HEK293 (cell line): Measurements from ENCODE around the gene CAMK1.

Source experiments
- BCL11B ChIP-seq: fragments of 450-650 bp; formaldehyde crosslinking; IDR thresholded peaks from 2 replicates; pipeline ENCODE4 v1.5.1; 2016; ENCODE audit warnings: low read depth, missing biosample characterization, missing genetic modification characterization
- CTCF ChIP-seq: fragments of 450-650 bp; formaldehyde crosslinking; IDR thresholded peaks from 2 replicates; pipeline ENCODE4 v1.5.1; 2016; ENCODE audit warnings: missing biosample characterization, missing genetic modification characterization
- ZBTB1 ChIP-seq: fragments of 450-650 bp; formaldehyde crosslinking; IDR thresholded peaks from 2 replicates; pipeline ENCODE4 v1.5.1; 2016; ENCODE audit warnings: missing biosample characterization, missing genetic modification characterization
- ZBTB20 ChIP-seq: fragments of 450-650 bp; formaldehyde crosslinking; IDR thresholded peaks from 2 replicates; pipeline ENCODE4 v1.5.1; 2016; ENCODE audit warnings: missing biosample characterization, missing genetic modification characterization
- ZBTB7A ChIP-seq: fragments of 450-650 bp; formaldehyde crosslinking; IDR thresholded peaks from 2 replicates; pipeline ENCODE4 v1.5.1; 2016; ENCODE audit warnings: low read depth, missing biosample characterization, missing genetic modification characterization
- ZNF157 ChIP-seq: fragments of 450-650 bp; formaldehyde crosslinking; IDR thresholded peaks from 2 replicates; pipeline ENCODE4 v1.5.1; 2016; ENCODE audit warnings: missing biosample characterization, missing genetic modification characterization
- ZNF366 ChIP-seq: fragments of 450-650 bp; formaldehyde crosslinking; conservative IDR thresholded peaks from 2 replicates; pipeline ENCODE4 v1.5.1; 2016; ENCODE audit warnings: missing biosample characterization, missing genetic modification characterization
- ZNF394 ChIP-seq: fragments of 450-650 bp; formaldehyde crosslinking; IDR thresholded peaks from 2 replicates; pipeline ENCODE4 v1.5.1; 2016; ENCODE audit warnings: missing biosample characterization, missing genetic modification characterization, mild to moderate bottlenecking, moderate library complexity, borderline replicate concordance
- ZNF530 ChIP-seq: fragments of 450-650 bp; formaldehyde crosslinking; IDR thresholded peaks from 2 replicates; pipeline ENCODE4 v1.5.1; 2016; ENCODE audit warnings: low read depth, missing biosample characterization, missing genetic modification characterization
- ZNF785 ChIP-seq: fragments of 450-650 bp; formaldehyde crosslinking; IDR thresholded peaks from 2 replicates; pipeline ENCODE4 v1.5.1; 2016; ENCODE audit warnings: missing biosample characterization, missing genetic modification characterization
- ZXDB ChIP-seq: fragments of 450-650 bp; formaldehyde crosslinking; IDR thresholded peaks from 2 replicates; pipeline ENCODE4 v1.5.1; 2016; ENCODE audit warnings: missing biosample characterization, missing genetic modification characterization

GRCh38 chr3:9747267-9747666 lies 22.5 kb downstream of the CAMK1 start:
- TF ChIP-seq ZBTB20, result no peak
- TF ChIP-seq ZBTB1, result no peak
- TF ChIP-seq ZNF157 (tag by site-specific recombination), result no peak
- TF ChIP-seq ZBTB7A (tag by site-specific recombination), result no peak
- no peak for TF ChIP-seq ZNF366 (tag by site-specific recombination)
- TF ChIP-seq CTCF, result no peak
- no peak for TF ChIP-seq BCL11B
- TF ChIP-seq ZNF785 (tag by site-specific recombination), result no peak
- no peak for TF ChIP-seq ZNF530 (tag by site-specific recombination)
- no peak for TF ChIP-seq ZXDB (tag by site-specific recombination)
- TF ChIP-seq ZNF394 (tag by site-specific recombination), result no peak
